OCI-LY1 (cell line): ENCODE data around the gene DMRTB1.

Source experiments
- H2AFZ ChIP-seq: fragments of 200-600 bp; sonication (generic), shearing (Covaris generic); 2 replicates; pipeline ENCODE4 v1.6.0; 2014; ENCODE audit warnings: antibody characterized with exemption, mild to moderate bottlenecking, low read length
- H3F3A ChIP-seq: fragments of 200-600 bp; sonication (generic), shearing (Covaris generic); 2 replicates; pipeline ENCODE4 v1.6.0; 2014; ENCODE audit warnings: mild to moderate bottlenecking, antibody characterized with exemption, low read length, moderate library complexity; ENCODE audit not compliant: insufficient read depth
- H3K27ac ChIP-seq: fragments of 200-600 bp; sonication (generic); 2 replicates; pipeline ENCODE4 v1.5.1; 2014; ENCODE audit warnings: low read length, mixed run types, mild to moderate bottlenecking, low read depth; ENCODE audit not compliant: poor library complexity, severe bottlenecking
- H3K27me3 ChIP-seq: fragments of 200-600 bp; sonication (generic); 2 replicates; pipeline ENCODE4 v1.6.0; 2014; ENCODE audit warnings: antibody characterized with exemption, mild to moderate bottlenecking, low read length, moderate library complexity; ENCODE audit not compliant: insufficient read depth
- H3K36me3 ChIP-seq: fragments of 200-600 bp; sonication (generic); 2 replicates; pipeline ENCODE4 v1.6.1; 2014; ENCODE audit warnings: mild to moderate bottlenecking, antibody characterized with exemption, low read length, moderate library complexity, mixed read lengths; ENCODE audit not compliant: insufficient read depth
- H3K4me1 ChIP-seq: fragments of 200-600 bp; sonication (generic); 2 replicates; pipeline ENCODE4 v1.5.1; 2014; ENCODE audit warnings: mild to moderate bottlenecking, low read length, moderate library complexity; ENCODE audit not compliant: insufficient read depth, severe bottlenecking
- H3K4me2 ChIP-seq: fragments of 200-600 bp; sonication (generic), shearing (Covaris generic); 2 replicates; pipeline ENCODE4 v1.6.1; 2014; ENCODE audit warnings: low read length
- H3K4me3 ChIP-seq: fragments of 200-600 bp; sonication (generic); 2 replicates; pipeline ENCODE4 v1.5.1; 2014; ENCODE audit warnings: low read length, low read depth, mild to moderate bottlenecking, mixed read lengths; ENCODE audit not compliant: poor library complexity, severe bottlenecking
- H3K79me2 ChIP-seq: fragments of 200-600 bp; shearing (Covaris generic); 2 replicates; pipeline ENCODE4 v1.6.1; 2016; ENCODE audit warnings: mixed run types, low read length, mixed read lengths; ENCODE audit not compliant: insufficient read depth
- H3K9ac ChIP-seq: fragments of 200-600 bp; sonication (generic), shearing (Covaris generic); 2 replicates; pipeline ENCODE4 v1.6.1; 2014; ENCODE audit warnings: mild to moderate bottlenecking, low read length, mixed read lengths
- H3K9me2 ChIP-seq: fragments of 200-600 bp; sonication (generic), shearing (Covaris generic); 2 replicates; pipeline ENCODE4 v1.6.1; 2014; ENCODE audit warnings: low read depth, mild to moderate bottlenecking, low read length, mixed read lengths
- H3K9me3 ChIP-seq: fragments of 200-600 bp; shearing (Covaris generic); 2 replicates; pipeline ENCODE4 v1.6.1; 2014; ENCODE audit warnings: low read length, mixed read lengths
- H4K20me1 ChIP-seq: fragments of 200-600 bp; sonication (generic), shearing (Covaris generic); 2 replicates; pipeline ENCODE4 v1.6.0; 2016; ENCODE audit warnings: mild to moderate bottlenecking, low read length; ENCODE audit not compliant: insufficient read depth
- CTCF ChIP-seq: fragments of 200-600 bp; sonication (generic), shearing (Covaris generic); IDR thresholded peaks from 2 replicates; pipeline ENCODE4 v1.5.1; 2017; ENCODE audit warnings: mild to moderate bottlenecking, antibody characterized with exemption, low read length, moderate library complexity, mixed read lengths
- EZH2 ChIP-seq: fragments of 200-600 bp; sonication (generic), shearing (Covaris generic); IDR thresholded peaks from 2 replicates; pipeline ENCODE4 v1.8.0; 2017; ENCODE audit warnings: borderline replicate concordance, mixed run types, mild to moderate bottlenecking, antibody characterized with exemption, low read length, moderate library complexity, mixed read lengths

DMRTB1 gene

GRCh38 chr1:53499257-53500203 is 40.3 kb downstream of the DMRTB1 start:
- no peak for TF ChIP-seq EZH2
- no peaks in the 10 kb centered on the region for H4K20me1 ChIP-seq
- H3K27ac ChIP-seq = no peak overlapping the region
- no peak overlapping the region for H3K4me3 ChIP-seq
- H3K4me1 ChIP-seq = no peaks in the 10 kb centered on the region
- no peaks in the 10 kb centered on the region for H3K36me3 ChIP-seq
- no peaks in the 10 kb centered on the region for H3K27me3 ChIP-seq
- no peaks in the 10 kb centered on the region for H3F3A ChIP-seq
- no peaks in the 10 kb centered on the region for H3K9me2 ChIP-seq
- no peaks in the 10 kb centered on the region for H3K9me3 ChIP-seq
- no peak overlapping the region for H2AFZ ChIP-seq
- H3K4me2 ChIP-seq = no peak overlapping the region
- no peak overlapping the region for H3K9ac ChIP-seq
- H3K79me2 ChIP-seq = no peaks in the 10 kb centered on the region

- Histone ChIP-seq H3K9ac (no peak overlapping the region), H3F3A (no peaks in the 10 kb centered on the region)
Observed at GRCh38 chr1:53500204-53501064, 41.2 kb downstream of the DMRTB1 start.

GRCh38 chr1:53501065-53502005 is 42.1 kb downstream of the DMRTB1 start:
- no peak overlapping the region for H2AFZ ChIP-seq
- no peak overlapping the region for H3K4me2 ChIP-seq
- no peaks in the 10 kb centered on the region for H3K79me2 ChIP-seq
- H3K9me2 ChIP-seq = no peaks in the 10 kb centered on the region
- H3F3A ChIP-seq = no peaks in the 10 kb centered on the region
- no peaks in the 10 kb centered on the region for H3K36me3 ChIP-seq
- H3K9ac ChIP-seq = no peak overlapping the region
- H4K20me1 ChIP-seq = no peaks in the 10 kb centered on the region
- H3K4me1 ChIP-seq = no peaks in the 10 kb centered on the region
- H3K4me3 ChIP-seq = no peak overlapping the region
- no peak for TF ChIP-seq CTCF
- no peak for TF ChIP-seq EZH2
- H3K27me3 ChIP-seq = peaks cover 4% of the 10 kb centered on the region; the same call in 1 of the 2 replicates
- H3K27ac ChIP-seq = no peak overlapping the region
- H3K9me3 ChIP-seq = no peaks in the 10 kb centered on the region

More at GRCh38 chr1:53500204-53501064, 41.2 kb downstream of the DMRTB1 start:
- no peak overlapping the region for H2AFZ ChIP-seq
- peaks cover 2% of the 10 kb centered on the region; the same call in 1 of the 2 replicates for H3K27me3 ChIP-seq
- H3K27ac ChIP-seq = no peak overlapping the region
- no peaks in the 10 kb centered on the region for H4K20me1 ChIP-seq
- H3K36me3 ChIP-seq = no peaks in the 10 kb centered on the region
- no peaks in the 10 kb centered on the region for H3K4me1 ChIP-seq
- H3K4me3 ChIP-seq = no peak overlapping the region
- no peaks in the 10 kb centered on the region for H3K9me3 ChIP-seq
- no peaks in the 10 kb centered on the region for H3K9me2 ChIP-seq
- no peak overlapping the region for H3K4me2 ChIP-seq
- TF ChIP-seq EZH2 (no peak), CTCF (no peak)
- no peaks in the 10 kb centered on the region for H3K79me2 ChIP-seq
